ENCODE results near the gene LPCAT4. TPM values are rescaled to one million over a fixed set of nuclear protein-coding genes. Genes with fewer than 3 reads are reported as not detected.

Gene LPCAT4
- total and polyA plus RNA-seq, 9 of the 15 experiments (the other 6 are each of a cell fraction or from before 2014, with no cell fraction given), result 7.3 to 34.3 (median 14.4) TPM

GRCh38 chr15:34337557-34338306 is 29.3 kb downstream of the LPCAT4 start, which contains the start of gene SLC12A6:
Gene SLC12A6, minus strand, starts transcription at chr15:34337781. Its CDS starts 1,101 bp downstream, at chr15:34336680.
- Histone ChIP-seq H3K4me1 (replicated peaks in 1 of 2; ENCODE audit: control insufficient read depth in 2 of 2, insufficient read depth in 2 of 2, low read length in 2 of 2) (peaks cover 27 to 37% of the 10 kb centered on the region in 2 experiments), H3K79me2 (ENCODE audit: control insufficient read depth, insufficient read depth, low read length) (peaks cover 25% of the 10 kb centered on the region), H3K9me3 (replicated peaks; ENCODE audit: control insufficient read depth, insufficient read depth, low read depth, low read length) (no peaks in the 10 kb centered on the region), H3K27me3 (ENCODE audit: control insufficient read depth in 2 of 2, insufficient read depth in 2 of 2, low read length in 2 of 2) (no peaks in the 10 kb centered on the region), H3K9me1 (ENCODE audit: control insufficient read depth, insufficient read depth, low read length) (no peaks in the 10 kb centered on the region), H3K27ac (ENCODE audit: extremely low read depth, low read depth, low read length) (peak within 1 kb of the TSS; percentile 77), H4K20me1 (replicated peaks; ENCODE audit: control insufficient read depth, insufficient read depth, low read length) (no peaks in the 10 kb centered on the region), H3K4me2 (ENCODE audit: insufficient read depth, low read length) (peak within 1 kb of the TSS; percentile 87), H2AFZ (ENCODE audit: low read depth, low read length) (peak within 1 kb of the TSS; percentile 90), H3K9ac (ENCODE audit: insufficient read depth in 1 of 2, low read depth in 2 of 2, low read length in 2 of 2) (peak within 1 kb of the TSS; percentile 64 to 94; a peak in 3 of 4 replicates), H3K4me3 (peak within 1 kb of the TSS; percentile 79), H3K36me3 (ENCODE audit: control insufficient read depth, insufficient read depth, low read length) (peaks cover 31% of the 10 kb centered on the region)
- peak; percentile 78 for FAIRE-seq
- in situ Hi-C loops (cut with MboI) (no loop called here), intact Hi-C loops (cut with micrococcal nuclease) (loop anchor here (5.0 kb wide), 1 partner anchor 95 kb away; no protein-coding TSS in a partner anchor)
- ChIA-PET CTCF (ENCODE audit: low intra/inter-chr PET ratio) (no interaction called here), POLR2A (interaction anchor here (1.0 to 3.5 kb wide), 9 partner anchors 9 to 250 kb away, joined by 3 to 27 read pairs (median 5); no protein-coding TSS in a partner anchor)
- ATAC-seq, result peak; percentile 97
- WGBS (ENCODE audit: insufficient coverage, low coverage, missing lambda C conversion rate), result under 1% methylated on average over 64 of the region's 78 CpGs
- DNase-seq (ENCODE audit: extremely low read depth in 1 of 4, low spot score in 3 of 4), result peak; percentile 93 to 95 (median 94)
- no TSS peak for BruUV-seq (replicated peaks)
- TF ChIP-seq GATAD2B (IDR thresholded peaks at IDR 0.05; ENCODE audit: borderline replicate concordance) (0 out of 2 replicates have a peak, but pooled peaks have one; percentile 51), ZNF639 (CRISPR knock-in tag; conservative IDR thresholded peaks at IDR 0.05 in 1 of 2, IDR thresholded peaks at IDR 0.05 in 1 of 2) (peak in 1 of 2 experiments; percentile 39; a peak in 1 of 4 replicates), BCL6 (CRISPR knock-in tag; IDR thresholded peaks at IDR 0.05) (no peak), CREB3L1 (IDR thresholded peaks at IDR 0.05; ENCODE audit: borderline replicate concordance, low read depth) (peak; percentile 83), HLTF (IDR thresholded peaks at IDR 0.05) (no peak), CAMTA2 (CRISPR knock-in tag; conservative IDR thresholded peaks at IDR 0.05) (no peak), CXXC5 (CRISPR knock-in tag; IDR thresholded peaks at IDR 0.05) (peak; percentile 81), PRMT5 (CRISPR knock-in tag; IDR thresholded peaks at IDR 0.05) (no peak), ZBTB7A (IDR thresholded peaks at IDR 0.05; ENCODE audit: borderline replicate concordance, control insufficient read depth, low read depth, low read length) (peak; percentile 55; the same call in 1 of the 2 replicates), HDAC1 (IDR thresholded peaks at IDR 0.05) (peak in 1 of 2 experiments; percentile 76; a peak in 2 of 4 replicates), ZNF146 (CRISPR knock-in tag; IDR thresholded peaks at IDR 0.05; ENCODE audit: unreplicated experiment) (no peak), TAF1 (IDR thresholded peaks at IDR 0.05; ENCODE audit: control insufficient read depth, extremely low read depth, insufficient read depth, low read length, severe bottlenecking) (peak; percentile 54), KDM5B (IDR thresholded peaks at IDR 0.05; ENCODE audit: insufficient replicate concordance, low read depth, low read length) (peak; percentile 33), E2F6 (IDR thresholded peaks at IDR 0.05; ENCODE audit: borderline replicate concordance in 1 of 2, extremely low read depth in 1 of 2, insufficient read depth in 1 of 2, insufficient read length in 1 of 2, low read depth in 1 of 2, low read length in 1 of 2, poor library complexity in 1 of 2, severe bottlenecking in 1 of 2) (peak; percentile 29 to 50), NFE2 (IDR thresholded peaks at IDR 0.05; ENCODE audit: low read depth) (no peak), ZFX (CRISPR knock-in tag; IDR thresholded peaks at IDR 0.05) (peak; percentile 71), FOS (IDR thresholded peaks at IDR 0.05; ENCODE audit: extremely low read depth, insufficient read length) (no peak)

All from K562 (cell line).